RWPE1 (cell line): Measurements from ENCODE around the gene DBR1.

ENCODE experiments used
- CTCF ChIA-PET: fragments of 350-600 bp; sonication (Branson Sonifier 250); formaldehyde crosslinking; extraction: SDS; loops from one replicate; lab custom pipeline; 2021; lab: Yijun Ruan, JAX
- POLR2A ChIA-PET: fragments of 400-600 bp; formaldehyde crosslinking; extraction: SDS; loops from one replicate; lab custom pipeline; 2020; ENCODE audit warnings: antibody characterized with exemption; ENCODE audit not compliant: low non-redundant PET; lab: Yijun Ruan, JAX
- DNase-seq: peaks from one replicate; pipeline ENCODE4 v3.0.0; 2012; ENCODE audit warnings: low spot score
- H3K27ac ChIP-seq: fragments of 450-650 bp; 2 replicates; pipeline ENCODE4 v1.5.1; 2017
- TF ChIP-seq, protein P1 (sequence below): fragments of 450-650 bp; conservative IDR thresholded peaks from 2 replicates; pipeline ENCODE4 v1.5.1; 2017; ENCODE audit warnings: low read depth, mild to moderate bottlenecking

The DBR1 gene

DNA sequence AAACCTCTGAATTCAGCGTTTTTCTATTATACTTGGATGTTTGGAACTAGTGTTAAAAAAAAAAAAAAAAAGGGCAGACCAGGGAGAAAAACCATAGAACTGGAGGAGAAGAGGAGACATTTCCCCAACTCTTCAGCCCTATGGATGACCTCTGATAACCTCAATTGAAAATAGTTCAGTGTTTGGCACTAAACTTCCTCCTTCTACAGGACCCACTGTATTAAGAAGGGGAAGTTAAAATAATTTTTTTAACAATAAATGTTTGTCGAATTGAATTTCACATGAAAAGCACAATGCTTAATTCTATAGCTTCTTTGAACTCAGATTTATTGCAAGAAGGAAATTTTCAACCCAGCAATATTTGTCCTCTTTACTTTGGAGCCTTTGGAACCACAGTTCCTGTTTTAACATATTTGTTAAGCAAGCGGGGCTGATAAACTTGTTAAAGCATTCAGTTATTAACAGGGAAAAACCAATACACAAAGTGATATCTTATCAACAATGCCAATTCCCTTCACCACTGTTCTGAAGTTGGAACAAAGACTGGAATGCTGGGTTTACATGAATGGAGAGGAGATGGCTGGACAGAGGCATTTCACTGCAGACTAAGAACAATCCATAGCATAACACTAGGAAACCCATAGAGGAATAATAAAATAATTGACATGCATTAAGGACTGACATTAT is 39.4 kb downstream of the DBR1 start:
- TF ChIP-seq, protein P1, sequence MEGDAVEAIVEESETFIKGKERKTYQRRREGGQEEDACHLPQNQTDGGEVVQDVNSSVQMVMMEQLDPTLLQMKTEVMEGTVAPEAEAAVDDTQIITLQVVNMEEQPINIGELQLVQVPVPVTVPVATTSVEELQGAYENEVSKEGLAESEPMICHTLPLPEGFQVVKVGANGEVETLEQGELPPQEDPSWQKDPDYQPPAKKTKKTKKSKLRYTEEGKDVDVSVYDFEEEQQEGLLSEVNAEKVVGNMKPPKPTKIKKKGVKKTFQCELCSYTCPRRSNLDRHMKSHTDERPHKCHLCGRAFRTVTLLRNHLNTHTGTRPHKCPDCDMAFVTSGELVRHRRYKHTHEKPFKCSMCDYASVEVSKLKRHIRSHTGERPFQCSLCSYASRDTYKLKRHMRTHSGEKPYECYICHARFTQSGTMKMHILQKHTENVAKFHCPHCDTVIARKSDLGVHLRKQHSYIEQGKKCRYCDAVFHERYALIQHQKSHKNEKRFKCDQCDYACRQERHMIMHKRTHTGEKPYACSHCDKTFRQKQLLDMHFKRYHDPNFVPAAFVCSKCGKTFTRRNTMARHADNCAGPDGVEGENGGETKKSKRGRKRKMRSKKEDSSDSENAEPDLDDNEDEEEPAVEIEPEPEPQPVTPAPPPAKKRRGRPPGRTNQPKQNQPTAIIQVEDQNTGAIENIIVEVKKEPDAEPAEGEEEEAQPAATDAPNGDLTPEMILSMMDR: no peak
- ChIA-PET CTCF (interaction anchor here (0.7 kb wide), 1 partner anchor 994 kb away, joined by 3 read pairs; no protein-coding TSS in a partner anchor), POLR2A (no interaction called here)
- no peak overlapping the region for H3K27ac ChIP-seq
- no peak for DNase-seq

DNA sequence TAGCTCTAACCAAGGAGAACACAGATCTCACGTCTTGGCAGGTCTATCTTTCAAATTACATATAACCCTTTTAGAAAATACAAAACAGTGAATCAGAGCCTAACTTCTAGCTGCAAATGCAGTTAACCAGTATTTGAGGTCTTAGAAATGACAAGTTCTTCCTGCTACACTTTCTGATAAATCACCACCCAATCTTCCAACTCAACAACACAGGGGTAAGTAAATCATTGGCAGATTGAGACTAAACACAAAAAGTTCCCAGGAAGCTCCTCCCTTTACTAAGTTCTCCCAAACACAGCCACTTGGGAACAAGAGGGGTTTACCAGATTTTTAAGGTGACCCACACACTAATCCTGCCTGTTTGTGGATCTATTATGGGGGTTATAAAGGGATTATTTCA is 42.5 kb downstream of the DBR1 start, which contains the start of gene A4GNT:
TSS of gene A4GNT (minus strand) at position 152 of the 400 bp plus-strand sequence. CDS start 1,134 bp downstream, outside the sequence.
- DNase-seq: no peak
- ChIA-PET POLR2A (no interaction called here), CTCF (no interaction called here)
- no peak within 1 kb of the TSS for H3K27ac ChIP-seq
- TF ChIP-seq, protein P1: no peak

DNA sequence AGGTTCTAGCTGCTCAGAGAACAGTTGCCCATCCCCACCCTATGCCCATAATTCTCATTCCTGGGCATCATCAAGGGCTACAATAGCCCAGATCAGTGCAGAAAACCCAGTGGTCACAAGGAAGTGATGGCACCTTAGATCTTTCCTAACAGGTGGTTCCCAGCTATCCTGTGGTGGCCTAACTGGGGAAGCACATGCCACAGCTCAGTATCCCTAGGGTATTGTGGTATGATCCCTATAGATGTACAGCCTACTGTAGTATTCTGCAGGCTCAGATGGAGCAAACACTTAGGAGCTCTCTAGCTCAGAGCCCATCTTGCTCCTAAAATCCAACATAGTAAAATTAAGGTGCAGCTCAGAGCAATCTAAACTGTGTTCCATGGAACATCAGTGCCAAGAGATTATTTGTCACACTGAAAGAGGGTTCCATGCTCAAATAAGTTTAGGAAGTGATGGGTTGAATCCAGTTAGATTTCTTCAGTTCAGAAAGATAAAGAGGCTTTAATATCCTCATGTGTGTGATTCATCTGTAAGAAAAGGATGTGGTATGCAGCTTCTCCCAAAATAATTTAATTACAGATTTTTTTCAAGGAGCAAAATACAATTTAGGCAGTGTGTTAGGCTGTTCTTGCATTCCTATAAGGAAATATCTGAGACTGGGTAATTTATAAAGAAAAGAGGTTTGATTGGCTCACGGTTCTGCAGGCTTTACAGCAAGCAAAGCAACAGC is 46.9 kb downstream of the DBR1 start:
- TF ChIP-seq, protein P1: no peak
- H3K27ac ChIP-seq: no peak overlapping the region
- no peak for DNase-seq
- ChIA-PET CTCF (interaction anchor here (0.6 to 1.7 kb wide), 4 partner anchors 9 to 60 kb away, joined by 3 to 4 read pairs (median 3); partner anchors contain the start of gene DZIP1L), POLR2A (no interaction called here)

GRCh38 chr3:138125548-138126221 is 49.0 kb downstream of the DBR1 start:
- CTCF ChIA-PET: no interaction called here
- H3K27ac ChIP-seq: no peak overlapping the region
- TF ChIP-seq, protein P1: no peak
- POLR2A ChIA-PET: no interaction called here
- DNase-seq: no peak

GRCh38 chr3:138124706-138125355 is 49.9 kb downstream of the DBR1 start:
- no peak overlapping the region for H3K27ac ChIP-seq
- no peak for DNase-seq
- ChIA-PET POLR2A (no interaction called here), CTCF (interaction anchor here (0.9 kb wide), 1 partner anchor 24 kb away, joined by 3 read pairs; no protein-coding TSS in a partner anchor)
- TF ChIP-seq, protein P1: no peak

- DNase-seq: no peak
- CTCF ChIA-PET: interaction anchor here (0.6 to 0.9 kb wide), 3 partner anchors 25 to 253 kb away, joined by 3 read pairs; no protein-coding TSS in a partner anchor
- POLR2A ChIA-PET: no interaction called here
- no peak overlapping the region for H3K27ac ChIP-seq
- TF ChIP-seq, protein P1: no peak
These were observed 50.5 kb downstream of the DBR1 start for GRCh38 chr3:138124188-138124587.
